Measurements from ENCODE around the gene TBX21.

TBX21 gene

GRCh38 chr17:47697906-47698711, 34.9 kb upstream of the TBX21 start:
- no peak for DNase-seq (ENCODE audit: low read depth, low spot score)
- no peak overlapping the region for H3K27ac ChIP-seq

GRCh38 chr17:47698749-47699535, 34.1 kb upstream of the TBX21 start:
- H3K27ac ChIP-seq, result no peak overlapping the region
- DNase-seq (ENCODE audit: low read depth, low spot score), result no peak

GRCh38 chr17:47699536-47699840, 33.5 kb upstream of the TBX21 start:
- H3K27ac ChIP-seq, result no peak overlapping the region
- DNase-seq (ENCODE audit: low read depth, low spot score), result no peak

- no peak overlapping the region for H3K27ac ChIP-seq
- DNase-seq (ENCODE audit: low read depth, low spot score), result no peak
Observed at GRCh38 chr17:47700471-47701449, 32.3 kb upstream of the TBX21 start.

GRCh38 chr17:47701608-47702007, 31.4 kb upstream of the TBX21 start:
- H3K27ac ChIP-seq, result no peak overlapping the region

GRCh38 chr17:47702391-47702995, 30.5 kb upstream of the TBX21 start:
- no peak overlapping the region for H3K27ac ChIP-seq
- no peak for DNase-seq (ENCODE audit: low read depth, low spot score)

More at GRCh38 chr17:47701608-47702007, 31.4 kb upstream of the TBX21 start:
- DNase-seq (ENCODE audit: low read depth, low spot score), result no peak

GRCh38 chr17:47703191-47703591, 29.8 kb upstream of the TBX21 start:
- no peak for DNase-seq (ENCODE audit: low read depth, low spot score)
- H3K27ac ChIP-seq, result no peak overlapping the region

- no peak overlapping the region for H3K27ac ChIP-seq
- no peak for DNase-seq (ENCODE audit: low read depth, low spot score)
Observed at GRCh38 chr17:47703671-47704070, 29.4 kb upstream of the TBX21 start.

GRCh38 chr17:47704116-47704515, 28.9 kb upstream of the TBX21 start:
- DNase-seq (ENCODE audit: low read depth, low spot score), result no peak
- no peak overlapping the region for H3K27ac ChIP-seq

- DNase-seq (ENCODE audit: low read depth, low spot score), result no peak
- H3K27ac ChIP-seq, result no peak overlapping the region
Observed at GRCh38 chr17:47704736-47705135, 28.3 kb upstream of the TBX21 start.

- DNase-seq (ENCODE audit: low read depth, low spot score), result no peak
- no peak overlapping the region for H3K27ac ChIP-seq
Observed at GRCh38 chr17:47705536-47706530, 27.2 kb upstream of the TBX21 start.

- DNase-seq (ENCODE audit: low read depth, low spot score), result no peak
- no peak overlapping the region for H3K27ac ChIP-seq
Observed at GRCh38 chr17:47707056-47707804, 25.8 kb upstream of the TBX21 start.

- no peak for DNase-seq (ENCODE audit: low read depth, low spot score)
- no peak overlapping the region for H3K27ac ChIP-seq
Observed at GRCh38 chr17:47707884-47708283, 25.2 kb upstream of the TBX21 start.

- no peak overlapping the region for H3K27ac ChIP-seq
- no peak for DNase-seq (ENCODE audit: low read depth, low spot score)
Observed at GRCh38 chr17:47708312-47708863, 24.6 kb upstream of the TBX21 start.

- no peak for DNase-seq (ENCODE audit: low read depth, low spot score)
- no peak overlapping the region for H3K27ac ChIP-seq
Observed at GRCh38 chr17:47708864-47709541, 24.0 kb upstream of the TBX21 start.

GRCh38 chr17:47709594-47709993, 23.4 kb upstream of the TBX21 start:
- H3K27ac ChIP-seq, result no peak overlapping the region
- DNase-seq (ENCODE audit: low read depth, low spot score), result no peak

- no peak for DNase-seq (ENCODE audit: low read depth, low spot score)
- no peak overlapping the region for H3K27ac ChIP-seq
Observed at GRCh38 chr17:47711366-47712099, 21.5 kb upstream of the TBX21 start.

All from epithelial cell of prostate (primary cell).